ENCODE data around the gene CCDC120.

Gene CCDC120, protein sequence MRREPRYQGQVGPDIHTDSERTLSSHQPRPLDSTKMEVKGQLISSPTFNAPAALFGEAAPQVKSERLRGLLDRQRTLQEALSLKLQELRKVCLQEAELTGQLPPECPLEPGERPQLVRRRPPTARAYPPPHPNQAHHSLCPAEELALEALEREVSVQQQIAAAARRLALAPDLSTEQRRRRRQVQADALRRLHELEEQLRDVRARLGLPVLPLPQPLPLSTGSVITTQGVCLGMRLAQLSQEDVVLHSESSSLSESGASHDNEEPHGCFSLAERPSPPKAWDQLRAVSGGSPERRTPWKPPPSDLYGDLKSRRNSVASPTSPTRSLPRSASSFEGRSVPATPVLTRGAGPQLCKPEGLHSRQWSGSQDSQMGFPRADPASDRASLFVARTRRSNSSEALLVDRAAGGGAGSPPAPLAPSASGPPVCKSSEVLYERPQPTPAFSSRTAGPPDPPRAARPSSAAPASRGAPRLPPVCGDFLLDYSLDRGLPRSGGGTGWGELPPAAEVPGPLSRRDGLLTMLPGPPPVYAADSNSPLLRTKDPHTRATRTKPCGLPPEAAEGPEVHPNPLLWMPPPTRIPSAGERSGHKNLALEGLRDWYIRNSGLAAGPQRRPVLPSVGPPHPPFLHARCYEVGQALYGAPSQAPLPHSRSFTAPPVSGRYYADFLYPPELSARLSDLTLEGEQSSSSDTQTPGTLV

DNA sequence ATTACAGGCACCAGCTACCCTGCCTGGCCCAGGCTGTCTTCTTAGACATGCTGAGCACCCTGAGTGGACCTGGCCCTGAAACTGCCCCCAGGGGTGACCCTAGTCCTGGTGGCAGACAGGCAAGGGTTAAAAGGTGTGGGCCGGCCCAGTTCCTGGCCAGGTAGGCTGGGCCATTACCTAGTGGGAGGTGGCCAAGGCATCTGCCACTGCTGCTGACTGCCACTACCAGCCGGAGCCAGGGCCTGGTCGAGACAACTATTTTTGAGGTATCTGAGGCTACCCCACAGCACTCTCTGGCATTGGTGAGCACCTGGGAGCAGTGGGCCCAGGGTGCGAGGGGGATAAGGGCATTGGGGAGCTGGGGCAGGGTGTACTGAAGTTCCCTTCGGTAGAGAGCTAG is at the start of gene CCDC120:
Gene CCDC120 (plus strand): TSS at position 206 of the 400 bp plus-strand sequence. CDS start 3,043 bp downstream, outside the sequence.
- peak; percentile 16 for DNase-seq

- no peak for DNase-seq
Measured at GRCh38 chrX:49019050-49019449, 39.7 kb upstream of the CCDC120 start.

GRCh38 chrX:49019599-49020249 is 39.1 kb upstream of the CCDC120 start:
- DNase-seq, result no peak

- no peak for DNase-seq
Measured at GRCh38 chrX:49029876-49030275, 28.9 kb upstream of the CCDC120 start.

GRCh38 chrX:49030283-49030682 is 28.5 kb upstream of the CCDC120 start:
- no peak for DNase-seq

DNA sequence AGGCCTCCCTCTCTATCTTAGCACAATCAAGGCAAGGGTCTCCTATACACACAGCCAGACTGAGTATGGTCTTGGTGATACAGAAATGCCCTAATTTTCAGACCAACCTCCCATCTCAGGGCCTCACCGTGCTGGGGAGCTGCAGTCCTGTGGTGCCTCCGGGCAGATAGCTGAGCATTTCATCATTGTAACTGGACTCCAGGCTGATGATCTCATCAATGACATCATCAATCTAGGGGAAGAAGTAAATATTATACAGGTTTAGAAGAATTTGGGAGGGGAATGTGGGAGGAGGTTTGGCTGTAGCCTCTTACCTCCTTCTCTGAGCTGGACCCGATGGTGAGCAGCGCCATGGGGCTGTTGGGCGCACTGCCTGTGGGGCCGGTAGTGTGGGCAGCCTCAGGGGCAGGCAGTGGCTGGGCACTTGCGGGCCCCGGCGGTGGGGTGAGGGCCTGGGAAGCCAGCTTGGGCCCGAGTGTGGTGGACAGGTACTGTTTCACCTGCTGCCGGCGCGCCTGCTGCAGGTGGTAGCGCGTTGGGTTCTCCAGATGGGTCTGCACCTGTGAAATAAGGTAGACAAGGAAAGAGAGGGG is 20.8 kb upstream of the CCDC120 start:
- DNase-seq, result no peak

GRCh38 chrX:49039598-49040375 is 19.0 kb upstream of the CCDC120 start:
- no peak for DNase-seq

- no peak for DNase-seq
Measured at GRCh38 chrX:49040376-49040955, 18.3 kb upstream of the CCDC120 start.

DNA sequence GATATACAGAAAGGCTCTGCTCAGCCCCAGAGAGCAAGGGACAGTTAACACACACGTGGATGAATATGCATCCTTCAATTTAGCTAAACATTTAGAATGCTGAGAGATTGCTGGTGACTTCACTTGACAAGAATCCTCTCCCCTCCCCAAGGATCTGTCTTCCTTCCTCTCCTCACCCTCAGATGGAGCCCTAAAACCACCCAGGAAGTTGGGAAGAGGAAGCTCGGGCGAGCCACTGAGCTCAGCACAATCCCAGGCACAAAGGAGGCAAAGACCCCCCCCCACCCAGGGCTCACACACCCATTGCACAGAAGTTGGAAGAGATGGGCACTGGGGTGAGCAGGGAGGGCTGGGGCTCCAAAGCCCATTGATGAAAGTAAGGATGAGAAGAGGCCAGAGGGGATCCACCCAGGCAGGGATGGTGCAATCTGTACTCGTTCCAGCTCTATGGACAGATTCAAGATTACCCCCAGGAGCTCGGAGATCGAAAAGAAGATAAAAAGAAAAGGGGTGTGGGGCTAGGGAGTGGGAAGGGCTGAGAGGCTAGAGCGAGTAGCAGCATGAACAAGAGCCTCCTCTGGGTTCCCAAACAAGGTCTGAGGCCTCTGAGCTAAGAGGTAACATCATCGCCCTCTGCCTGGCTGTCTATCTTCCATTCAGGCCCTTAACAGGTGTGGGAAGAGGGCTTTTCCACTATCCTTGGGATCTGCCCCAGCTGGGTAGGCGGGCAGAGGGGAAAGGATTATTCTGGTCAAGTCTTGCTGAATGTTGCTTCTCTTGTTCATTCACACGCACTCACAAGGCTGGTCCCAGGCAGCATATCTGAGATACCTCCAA is 16.8 kb upstream of the CCDC120 start:
- DNase-seq, result no peak

DNA sequence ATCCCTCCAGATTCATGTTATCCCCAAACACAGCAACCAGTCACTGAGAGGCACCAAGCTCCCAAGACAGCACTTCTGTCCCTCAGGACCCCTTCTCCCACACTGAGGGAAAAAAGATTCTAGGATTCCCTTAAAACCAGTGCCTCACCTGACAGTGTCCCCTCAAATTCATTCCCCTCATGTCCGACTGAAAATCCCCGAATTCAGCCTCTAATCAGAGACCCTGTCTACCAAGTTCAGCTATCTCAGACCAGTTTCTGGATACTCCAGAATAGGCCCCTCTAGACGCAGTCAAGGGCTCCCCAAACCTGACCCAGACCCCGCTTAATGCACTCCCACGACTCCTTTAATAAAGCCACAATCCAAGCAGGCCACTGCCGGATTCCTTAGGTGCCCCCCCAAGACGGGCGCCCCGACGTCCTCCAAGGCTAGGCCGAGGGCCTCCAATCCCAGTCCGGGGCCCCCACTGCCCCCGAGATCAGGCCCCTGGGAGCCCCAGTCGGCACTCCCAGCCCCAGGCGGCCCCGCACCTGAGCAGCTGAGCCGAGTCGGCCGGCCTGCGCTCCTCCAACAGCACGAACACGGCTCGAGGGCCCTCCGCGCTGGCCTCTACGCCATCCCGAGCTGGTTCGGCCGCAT is 16.1 kb upstream of the CCDC120 start:
- no peak for DNase-seq

DNA sequence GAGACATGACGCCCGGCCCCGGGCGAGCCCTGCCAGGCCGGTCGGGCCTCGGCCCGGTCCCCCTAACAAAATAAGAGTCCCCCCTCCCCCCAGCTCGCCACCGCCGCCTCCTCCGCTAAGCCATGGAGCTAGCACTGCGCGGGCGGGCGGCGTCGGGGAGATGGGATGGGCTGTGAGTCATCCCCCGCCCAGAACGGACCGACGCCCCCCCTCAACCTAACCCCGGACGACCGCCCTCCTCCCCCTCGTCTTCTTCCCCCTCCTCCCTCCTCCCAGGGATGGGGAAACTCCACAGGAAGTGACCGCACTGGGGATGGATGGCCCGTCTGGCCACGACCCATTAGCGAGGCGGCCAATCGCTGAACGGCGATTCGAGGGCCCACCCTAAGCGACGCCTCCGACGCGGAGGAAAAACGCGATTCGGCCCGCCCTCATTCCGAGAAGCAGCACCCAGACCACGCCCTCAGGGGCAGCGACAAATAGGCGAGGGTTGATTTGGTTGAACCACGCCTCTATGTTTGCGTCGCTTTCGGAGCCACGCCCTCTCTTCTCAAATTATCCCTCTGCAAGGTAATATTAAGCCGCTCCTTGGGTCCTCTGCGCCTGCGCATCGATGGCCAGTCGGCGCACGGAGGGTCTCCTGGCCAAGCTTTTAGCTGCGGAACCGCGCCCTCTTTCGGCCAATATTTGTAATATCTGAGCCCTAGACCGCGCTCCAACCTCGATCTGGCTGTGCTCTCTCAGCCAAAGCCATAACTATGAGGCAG is 15.4 kb upstream of the CCDC120 start, which contains the start of gene TFE3:
Gene TFE3 (minus strand): TSS at position 138 of the 767 bp plus-strand sequence. CDS start 131 bp downstream, at position 7.
- peak; percentile 97 for DNase-seq

- no peak for DNase-seq
Measured at GRCh38 chrX:49043987-49044281, 14.9 kb upstream of the CCDC120 start.

- DNase-seq, result peak; percentile 40
Measured at GRCh38 chrX:49053223-49054072, 5.4 kb upstream of the CCDC120 start.

- DNase-seq, result no peak
Measured at GRCh38 chrX:49054073-49054762, 4.6 kb upstream of the CCDC120 start.

DNA sequence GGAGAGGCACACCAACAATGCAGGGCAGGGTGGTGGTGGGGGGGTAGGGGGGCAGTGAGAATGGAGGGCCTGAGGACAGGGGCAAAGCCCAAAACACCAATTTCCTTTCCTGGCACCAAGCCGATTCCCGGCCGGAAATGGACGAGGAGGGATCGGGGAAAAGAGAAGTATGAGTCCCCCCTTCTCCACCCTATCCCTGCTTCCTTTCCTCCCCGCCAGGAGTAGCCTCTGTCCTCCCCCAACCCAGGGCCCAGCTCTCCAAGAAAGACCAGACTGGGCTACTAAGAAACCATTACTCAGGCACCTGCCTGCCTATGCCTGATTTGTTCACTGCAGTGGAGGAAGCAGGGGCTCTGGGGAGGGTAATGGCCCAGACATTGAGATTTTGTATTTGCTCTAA is 402 bp downstream of the CCDC120 start:
- no peak for DNase-seq

DNA sequence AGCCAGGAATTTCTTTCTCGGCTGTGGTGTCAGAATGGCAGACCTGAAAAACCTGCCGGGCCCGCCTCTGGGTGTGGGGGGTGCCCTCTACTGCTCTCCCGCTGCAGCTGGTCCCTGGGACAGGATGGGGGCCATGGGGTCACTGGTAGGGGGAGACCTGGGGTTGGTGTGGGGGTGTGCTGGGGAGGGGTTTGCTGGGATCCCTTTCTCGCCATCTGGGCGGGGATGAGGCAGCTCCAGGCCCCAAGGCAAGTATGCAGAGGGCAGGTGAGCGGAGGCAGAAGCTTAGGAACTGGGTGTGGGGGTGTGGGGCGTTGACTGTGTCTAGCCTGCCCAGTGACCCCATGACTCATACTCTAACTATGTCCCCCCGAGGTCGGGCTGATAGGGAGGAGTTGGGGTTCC is 884 bp downstream of the CCDC120 start:
- no peak for DNase-seq

GRCh38 chrX:49060914-49061313 is 2.1 kb downstream of the CCDC120 start:
- DNase-seq, result no peak

DNA sequence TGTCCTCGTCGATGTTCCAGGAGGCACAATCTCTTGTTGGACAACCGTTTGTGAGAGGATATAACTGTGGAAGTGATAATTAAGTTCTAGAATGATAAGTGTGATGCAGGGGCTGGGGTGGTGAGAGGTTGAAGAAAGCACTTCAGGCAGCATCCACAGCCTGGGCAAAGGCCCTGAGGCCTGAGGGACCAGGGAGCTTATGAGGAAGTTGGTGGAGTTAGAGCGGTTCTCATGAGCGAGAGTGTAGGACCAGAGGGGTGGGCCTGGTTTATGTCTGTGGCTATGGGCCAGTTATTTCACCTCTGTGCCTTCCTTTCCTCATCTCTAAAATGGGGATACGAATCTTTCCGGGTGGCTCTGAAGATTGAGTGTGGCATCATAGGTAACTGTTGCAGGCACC is 2.7 kb downstream of the CCDC120 start:
- DNase-seq, result no peak
